Measurements from ENCODE around the gene TFF1.
A peak's percentile ranks its signal among the peaks of the same experiment; 100 is the strongest.

TFF1 gene

GRCh38 chr21:42343101-42343500 is 23.2 kb downstream of the TFF1 start:
- no peak for DNase-seq (ENCODE audit: low spot score)

DNA sequence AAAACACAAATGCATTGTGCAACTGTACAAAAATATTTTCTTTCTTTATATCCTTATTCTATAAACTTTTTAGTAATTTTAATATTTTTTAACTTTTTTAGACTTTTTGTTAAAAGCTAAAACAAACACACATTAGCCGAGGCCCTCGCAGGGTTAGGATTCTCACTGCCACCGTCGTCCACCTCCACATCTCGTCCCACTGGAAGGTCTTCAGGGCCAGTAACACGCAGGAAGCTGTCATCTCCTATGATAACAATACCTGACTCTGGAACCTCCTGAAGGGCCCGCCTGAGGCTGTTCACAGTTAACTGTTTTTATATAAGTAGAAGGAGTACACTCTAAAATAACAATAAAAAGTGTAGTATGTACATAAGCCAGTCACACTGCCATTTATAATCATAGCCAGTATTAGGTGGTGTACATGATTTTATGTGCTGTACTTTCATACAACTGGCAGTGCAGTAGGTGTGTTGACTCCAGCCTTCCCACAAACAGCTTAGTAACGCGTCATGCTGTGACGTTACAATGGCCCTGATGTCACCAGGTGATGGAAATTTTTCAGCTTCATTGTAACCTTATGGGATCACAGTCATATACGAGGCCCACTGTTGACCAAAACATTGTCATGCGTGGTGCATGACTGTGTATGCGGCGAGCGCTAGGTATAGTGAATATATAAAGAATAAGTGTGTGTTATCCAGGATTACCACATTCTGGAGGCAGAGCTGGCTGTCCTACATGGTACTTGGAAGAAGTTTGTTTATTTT is 24.4 kb downstream of the TFF1 start:
- DNase-seq (ENCODE audit: low spot score), result no peak

DNA sequence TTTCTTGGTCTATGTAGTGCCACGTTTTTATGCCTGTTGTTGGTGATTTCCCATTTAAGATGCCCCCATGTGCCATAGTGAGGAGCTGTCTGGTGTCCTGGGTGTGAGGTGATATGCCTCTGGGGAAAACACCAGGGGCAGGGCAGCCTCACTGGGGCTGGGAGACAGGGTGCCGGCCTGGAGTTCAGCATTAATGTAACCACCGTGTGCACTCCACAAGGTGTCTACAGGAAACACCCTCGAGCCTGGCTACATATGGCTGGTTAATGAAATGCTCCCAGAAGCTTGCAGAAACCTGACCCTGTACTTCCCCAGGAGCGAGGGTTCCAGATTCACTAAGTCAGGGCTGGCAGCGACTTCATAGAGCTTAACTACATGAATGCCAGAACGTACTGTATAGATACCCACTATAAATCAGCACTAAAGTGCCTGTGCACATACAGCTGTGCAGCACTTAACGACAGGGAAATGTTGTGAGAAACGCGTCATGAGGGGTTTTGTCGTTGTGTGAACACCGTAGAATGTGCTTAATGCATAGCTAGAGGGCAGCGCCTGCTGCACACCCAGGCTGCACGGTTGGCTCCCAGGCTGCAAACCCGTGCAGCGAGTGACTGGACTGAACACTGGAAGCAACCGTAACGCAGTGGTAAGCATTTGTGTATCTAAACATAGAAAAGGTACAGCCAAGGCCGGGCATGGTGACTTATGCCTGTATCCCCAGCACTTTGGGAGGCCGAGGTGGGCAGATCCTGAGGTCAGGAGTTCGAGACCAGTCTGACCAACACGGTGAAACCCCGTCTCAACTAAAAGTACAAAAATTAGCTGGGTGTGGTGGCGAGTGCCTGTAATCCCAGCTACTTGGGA is 25.9 kb downstream of the TFF1 start:
- no peak for DNase-seq (ENCODE audit: low spot score)

DNA sequence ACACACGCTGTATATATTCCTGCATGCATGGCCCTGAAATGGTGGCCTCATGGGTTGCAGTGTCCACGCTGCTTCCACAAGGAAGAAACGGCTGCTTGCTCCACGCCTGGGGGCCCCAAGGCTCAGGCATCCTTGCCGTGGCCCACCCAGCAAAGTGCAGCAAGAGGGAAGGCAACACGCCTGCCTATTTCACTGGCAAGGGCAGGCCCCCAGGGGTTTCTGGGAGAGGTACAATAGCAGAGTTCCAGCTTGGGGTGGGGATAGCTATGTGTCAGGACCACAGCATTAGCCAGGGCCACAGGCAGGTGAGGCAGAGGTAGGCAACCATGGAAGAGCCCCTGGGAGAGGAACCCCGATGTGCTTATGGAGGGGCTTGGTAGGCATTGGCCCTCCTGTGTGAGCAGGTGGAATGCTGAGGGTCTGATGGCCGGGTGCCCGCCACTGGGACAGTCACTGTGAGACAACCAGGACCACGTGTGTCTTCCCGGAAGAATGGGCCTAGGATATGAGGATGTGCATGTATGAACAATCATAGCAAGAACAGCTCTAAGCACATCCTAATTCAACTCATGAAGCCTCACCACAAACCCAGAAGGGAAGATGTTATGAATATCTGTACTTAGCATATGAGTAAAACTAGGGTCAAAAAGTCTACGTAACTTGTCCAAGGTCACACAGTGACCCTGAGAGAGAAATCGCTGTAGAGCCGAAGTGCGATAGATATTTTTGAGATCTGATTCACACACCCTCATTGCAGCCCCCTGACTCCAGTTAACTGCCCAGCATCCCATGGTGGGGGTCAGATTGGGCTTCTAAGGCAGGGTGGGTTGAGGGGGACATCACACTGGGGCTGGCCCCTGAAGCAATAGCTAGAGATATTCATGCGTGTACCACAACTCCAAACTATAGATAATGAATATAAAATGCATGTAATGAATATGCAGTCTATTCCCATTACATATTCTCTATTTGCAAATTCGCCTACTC is 27.3 kb downstream of the TFF1 start:
- no peak for DNase-seq (ENCODE audit: low spot score)

DNA sequence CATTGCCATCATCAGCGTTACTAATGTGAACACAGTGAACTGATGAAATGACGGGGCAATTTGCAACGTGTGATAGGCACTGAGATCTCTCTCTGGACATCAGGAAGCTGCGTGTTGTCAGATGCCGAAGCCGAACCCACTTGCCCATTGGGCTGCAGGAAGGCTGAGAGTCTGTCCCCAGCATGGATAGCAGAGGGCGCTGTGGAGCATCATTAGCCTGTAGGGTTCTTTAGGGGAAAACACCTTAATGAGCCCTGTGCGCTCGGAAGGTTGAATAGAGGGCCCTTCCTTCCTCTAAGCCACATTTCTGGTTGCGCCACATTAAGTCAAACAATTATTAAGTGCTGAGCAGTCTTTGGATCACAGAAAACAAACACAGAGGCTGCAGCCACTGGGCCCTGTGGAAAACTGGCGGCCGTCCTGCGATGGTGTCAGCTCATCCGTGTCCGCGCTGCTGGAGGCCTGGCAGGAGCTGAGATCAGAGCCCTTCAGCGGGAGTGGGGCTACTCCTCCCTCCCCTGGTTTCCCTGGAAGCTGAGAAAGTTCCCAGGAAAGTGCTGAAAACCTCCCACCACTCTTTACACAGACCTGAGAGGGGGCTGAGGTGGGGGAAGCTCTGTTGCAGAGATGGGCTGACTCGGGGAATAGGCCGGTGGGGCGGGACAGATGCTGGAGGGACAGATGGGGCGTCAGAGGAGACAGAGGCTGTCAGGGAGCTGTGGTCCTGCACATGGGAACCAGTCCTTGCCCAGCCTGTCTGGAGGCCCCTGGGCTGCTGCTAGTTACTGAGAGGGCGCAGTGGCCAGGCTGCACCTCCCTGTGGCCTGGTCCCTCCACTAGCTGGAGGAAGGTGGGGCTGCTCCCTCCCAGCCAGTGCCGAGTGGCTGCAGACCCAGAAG is 28.3 kb downstream of the TFF1 start:
- peak; percentile 84 for DNase-seq (ENCODE audit: low spot score)

GRCh38 chr21:42337276-42337675 is 29.1 kb downstream of the TFF1 start:
- DNase-seq (ENCODE audit: low spot score), result no peak

- DNase-seq (ENCODE audit: low spot score), result no peak
These were observed 30.3 kb downstream of the TFF1 start for GRCh38 chr21:42336054-42336453.

GRCh38 chr21:42332557-42333317 is 33.6 kb downstream of the TFF1 start:
- DNase-seq (ENCODE audit: low spot score), result peak; percentile 4

GRCh38 chr21:42331660-42332059 is 34.7 kb downstream of the TFF1 start:
- DNase-seq (ENCODE audit: low spot score), result no peak

DNA sequence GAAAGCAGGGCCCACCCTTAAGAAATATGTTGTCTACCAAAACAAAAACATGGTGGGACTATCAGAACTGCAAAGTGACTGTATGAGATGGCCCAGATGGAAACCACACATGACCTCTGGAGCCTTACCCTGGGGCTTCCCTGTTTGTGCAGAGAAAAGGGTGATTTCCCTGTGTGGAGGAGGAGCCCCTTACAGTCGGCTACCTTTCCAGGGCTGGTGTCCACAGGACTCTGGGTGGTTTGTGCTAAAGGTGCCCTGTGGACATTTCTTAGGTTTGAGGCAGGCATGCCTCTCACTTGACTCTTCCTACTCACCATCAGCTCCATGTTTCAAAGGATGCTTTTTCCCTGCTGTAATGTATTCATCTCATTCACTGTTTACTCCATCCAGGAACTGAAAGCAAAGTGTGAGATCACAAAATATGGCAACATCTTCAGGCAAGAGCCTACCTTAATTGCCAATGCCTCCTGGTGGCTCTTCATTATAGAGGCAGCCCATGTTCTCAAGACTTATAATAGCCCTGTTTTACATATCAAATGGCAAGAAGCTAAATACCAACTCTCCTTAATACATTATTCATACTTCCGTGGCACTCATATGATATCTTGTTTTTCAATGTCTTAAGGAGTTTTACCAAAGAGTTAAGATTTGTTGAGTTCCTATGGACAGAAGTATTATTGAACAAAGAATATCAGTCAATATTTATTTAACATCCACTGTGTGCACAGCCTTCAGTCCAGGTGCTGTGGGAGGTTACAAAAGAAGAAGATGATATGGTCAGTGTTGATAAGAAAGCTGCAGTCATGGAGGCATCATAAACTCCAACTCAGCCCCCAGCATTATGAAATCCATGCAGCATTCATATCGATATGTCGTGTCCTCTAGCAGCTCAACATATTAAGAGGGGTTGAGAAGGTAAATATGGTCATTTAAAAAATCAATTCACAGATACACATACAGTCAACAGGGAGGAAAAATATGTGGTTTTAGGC is 35.7 kb downstream of the TFF1 start:
- peak; percentile 5 for DNase-seq (ENCODE audit: low spot score)

GRCh38 chr21:42324896-42325295 is 41.4 kb downstream of the TFF1 start:
- DNase-seq (ENCODE audit: low spot score), result no peak

DNA sequence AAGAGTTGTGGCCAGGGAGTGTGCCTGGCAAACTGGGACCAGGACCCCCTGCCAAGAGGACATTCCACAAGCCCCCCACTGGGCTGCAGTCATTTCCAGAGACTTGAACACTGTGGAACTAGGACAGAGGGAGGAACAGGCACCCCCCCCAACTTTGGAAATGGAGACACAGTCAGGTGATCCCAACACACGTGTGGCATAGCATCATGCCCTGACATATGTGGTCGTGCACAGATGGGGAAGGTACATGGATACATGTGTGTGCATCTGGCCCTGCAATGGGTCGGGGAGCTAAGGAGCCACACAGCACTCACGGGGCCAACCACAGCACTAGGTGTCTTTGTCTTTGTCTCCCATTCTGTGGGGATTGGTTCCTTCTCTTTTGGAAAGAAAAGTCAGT is 44.5 kb downstream of the TFF1 start:
- no peak for DNase-seq (ENCODE audit: low spot score)

DNA sequence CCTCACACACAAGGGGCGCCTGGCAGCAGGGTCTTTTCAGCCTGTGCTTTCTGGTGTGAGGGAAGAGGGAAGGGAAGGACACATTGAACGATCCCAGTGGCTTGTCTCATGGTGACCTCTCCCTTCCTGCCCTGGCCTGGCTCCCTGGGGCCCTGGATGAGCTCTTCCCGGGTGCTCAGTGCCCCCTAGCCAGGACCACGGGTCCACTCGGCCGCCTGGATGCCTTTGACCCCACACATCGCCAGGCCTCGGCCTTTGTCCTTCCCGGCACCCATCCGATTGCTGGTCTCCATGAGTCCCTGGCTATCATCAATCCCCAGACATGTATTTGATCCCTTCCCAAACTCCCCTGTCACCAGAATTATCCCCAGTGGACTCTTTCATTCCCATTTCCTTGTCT is 45.1 kb downstream of the TFF1 start:
- DNase-seq (ENCODE audit: low spot score), result peak; percentile 34

DNA sequence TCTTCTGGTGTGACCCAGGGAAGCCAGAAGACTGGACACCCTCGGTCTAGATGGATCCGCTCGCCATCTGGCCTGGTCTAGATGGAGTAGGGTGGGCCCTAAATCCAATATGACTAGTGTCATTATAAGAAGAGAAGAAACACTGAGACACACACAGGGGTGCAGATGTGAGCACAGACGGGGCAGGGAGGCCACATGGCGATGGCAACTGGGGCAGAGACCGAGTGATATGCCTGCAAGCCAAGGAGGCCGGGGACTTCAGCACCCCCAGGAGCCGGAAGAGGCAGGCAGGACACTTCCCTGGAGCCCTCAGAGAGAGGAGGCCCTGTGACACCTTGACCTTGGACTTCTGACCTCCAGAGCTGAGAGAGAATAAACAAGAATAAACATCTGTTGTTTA is 45.5 kb downstream of the TFF1 start:
- peak; percentile 11 for DNase-seq (ENCODE audit: low spot score)

- DNase-seq (ENCODE audit: low spot score), result peak; percentile 40
These were observed 46.3 kb downstream of the TFF1 start for GRCh38 chr21:42319851-42320572.

- DNase-seq (ENCODE audit: low spot score), result peak; percentile 34
These were observed 47.0 kb downstream of the TFF1 start for GRCh38 chr21:42319376-42319775.

DNA sequence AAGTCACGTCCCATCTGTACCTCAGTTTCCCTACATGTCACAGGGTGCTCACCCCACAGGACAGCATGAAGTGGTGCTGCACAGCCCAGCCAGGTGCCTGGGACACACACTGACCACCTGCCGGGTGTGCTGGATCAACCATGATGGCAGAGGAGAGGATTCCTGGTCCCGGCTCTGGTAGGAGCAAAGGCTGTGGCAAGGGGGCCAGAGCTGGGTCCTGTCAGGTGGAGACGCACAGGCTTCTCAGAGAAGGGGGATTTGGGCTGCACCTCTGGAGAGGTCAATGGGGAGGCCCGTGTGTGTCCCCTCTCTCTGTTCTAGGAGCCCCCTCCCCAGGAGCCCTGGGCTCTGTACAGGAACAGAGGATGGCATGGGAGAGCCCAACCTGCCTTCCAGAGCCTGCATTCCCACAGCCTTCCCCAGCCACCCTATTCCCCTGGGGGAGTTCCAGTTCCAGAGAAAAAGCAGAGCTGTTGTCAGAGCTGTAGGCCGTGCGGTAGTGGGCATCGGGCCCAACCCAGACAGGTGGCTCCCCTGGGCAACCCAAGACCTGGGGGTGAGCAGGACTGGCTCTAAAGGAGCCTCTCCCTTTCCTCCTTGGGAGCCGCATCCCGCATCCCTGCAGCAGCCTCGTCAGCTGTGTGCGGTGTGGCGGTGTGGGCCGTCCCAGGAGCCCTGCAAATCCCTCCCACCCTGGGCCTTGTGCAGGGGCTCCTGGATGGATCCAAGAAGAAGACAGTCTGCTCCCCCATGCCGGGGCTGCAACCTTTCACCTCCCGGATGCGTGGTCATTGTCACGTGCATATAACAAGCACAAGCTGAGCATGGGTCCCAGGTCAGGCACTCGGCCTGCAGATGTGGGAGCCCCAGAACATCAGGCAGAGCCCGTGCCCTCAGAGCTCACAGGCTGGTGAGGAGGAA is 48.2 kb downstream of the TFF1 start:
- DNase-seq (ENCODE audit: low spot score), result peak; percentile 42

Data from ecto neural progenitor cell (in vitro differentiated cells).